ENCODE data around the gene CDKL5.

DNA sequence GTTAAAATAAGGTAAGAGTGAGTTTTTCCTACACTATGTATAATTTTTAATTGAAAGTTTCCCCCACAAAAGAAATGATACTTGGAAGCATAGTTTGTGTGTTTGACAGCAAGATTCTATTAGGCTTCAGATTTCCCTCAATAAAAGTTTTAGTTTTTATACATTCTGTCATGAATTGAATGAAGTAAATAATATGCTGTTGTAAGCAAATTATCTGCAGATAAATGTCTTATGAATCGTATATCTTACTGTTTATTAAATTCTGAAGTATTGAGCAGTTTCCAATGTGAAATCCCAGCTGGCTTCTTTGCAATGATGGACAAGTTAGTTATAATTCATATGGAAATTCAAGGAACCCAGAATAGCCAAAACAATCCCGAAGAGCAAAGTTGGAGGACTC, 213.0 kb downstream of the CDKL5 start:
- TF ChIP-seq, protein P1, sequence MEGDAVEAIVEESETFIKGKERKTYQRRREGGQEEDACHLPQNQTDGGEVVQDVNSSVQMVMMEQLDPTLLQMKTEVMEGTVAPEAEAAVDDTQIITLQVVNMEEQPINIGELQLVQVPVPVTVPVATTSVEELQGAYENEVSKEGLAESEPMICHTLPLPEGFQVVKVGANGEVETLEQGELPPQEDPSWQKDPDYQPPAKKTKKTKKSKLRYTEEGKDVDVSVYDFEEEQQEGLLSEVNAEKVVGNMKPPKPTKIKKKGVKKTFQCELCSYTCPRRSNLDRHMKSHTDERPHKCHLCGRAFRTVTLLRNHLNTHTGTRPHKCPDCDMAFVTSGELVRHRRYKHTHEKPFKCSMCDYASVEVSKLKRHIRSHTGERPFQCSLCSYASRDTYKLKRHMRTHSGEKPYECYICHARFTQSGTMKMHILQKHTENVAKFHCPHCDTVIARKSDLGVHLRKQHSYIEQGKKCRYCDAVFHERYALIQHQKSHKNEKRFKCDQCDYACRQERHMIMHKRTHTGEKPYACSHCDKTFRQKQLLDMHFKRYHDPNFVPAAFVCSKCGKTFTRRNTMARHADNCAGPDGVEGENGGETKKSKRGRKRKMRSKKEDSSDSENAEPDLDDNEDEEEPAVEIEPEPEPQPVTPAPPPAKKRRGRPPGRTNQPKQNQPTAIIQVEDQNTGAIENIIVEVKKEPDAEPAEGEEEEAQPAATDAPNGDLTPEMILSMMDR (IDR thresholded peaks at IDR 0.05; ENCODE audit: insufficient read depth, low read length): no peak
- TF ChIP-seq, protein P2, sequence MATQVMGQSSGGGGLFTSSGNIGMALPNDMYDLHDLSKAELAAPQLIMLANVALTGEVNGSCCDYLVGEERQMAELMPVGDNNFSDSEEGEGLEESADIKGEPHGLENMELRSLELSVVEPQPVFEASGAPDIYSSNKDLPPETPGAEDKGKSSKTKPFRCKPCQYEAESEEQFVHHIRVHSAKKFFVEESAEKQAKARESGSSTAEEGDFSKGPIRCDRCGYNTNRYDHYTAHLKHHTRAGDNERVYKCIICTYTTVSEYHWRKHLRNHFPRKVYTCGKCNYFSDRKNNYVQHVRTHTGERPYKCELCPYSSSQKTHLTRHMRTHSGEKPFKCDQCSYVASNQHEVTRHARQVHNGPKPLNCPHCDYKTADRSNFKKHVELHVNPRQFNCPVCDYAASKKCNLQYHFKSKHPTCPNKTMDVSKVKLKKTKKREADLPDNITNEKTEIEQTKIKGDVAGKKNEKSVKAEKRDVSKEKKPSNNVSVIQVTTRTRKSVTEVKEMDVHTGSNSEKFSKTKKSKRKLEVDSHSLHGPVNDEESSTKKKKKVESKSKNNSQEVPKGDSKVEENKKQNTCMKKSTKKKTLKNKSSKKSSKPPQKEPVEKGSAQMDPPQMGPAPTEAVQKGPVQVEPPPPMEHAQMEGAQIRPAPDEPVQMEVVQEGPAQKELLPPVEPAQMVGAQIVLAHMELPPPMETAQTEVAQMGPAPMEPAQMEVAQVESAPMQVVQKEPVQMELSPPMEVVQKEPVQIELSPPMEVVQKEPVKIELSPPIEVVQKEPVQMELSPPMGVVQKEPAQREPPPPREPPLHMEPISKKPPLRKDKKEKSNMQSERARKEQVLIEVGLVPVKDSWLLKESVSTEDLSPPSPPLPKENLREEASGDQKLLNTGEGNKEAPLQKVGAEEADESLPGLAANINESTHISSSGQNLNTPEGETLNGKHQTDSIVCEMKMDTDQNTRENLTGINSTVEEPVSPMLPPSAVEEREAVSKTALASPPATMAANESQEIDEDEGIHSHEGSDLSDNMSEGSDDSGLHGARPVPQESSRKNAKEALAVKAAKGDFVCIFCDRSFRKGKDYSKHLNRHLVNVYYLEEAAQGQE (IDR thresholded peaks at IDR 0.05; ENCODE audit: insufficient replicate concordance, low read depth): no peak
- TF ChIP-seq POLR2AphosphoS5 (IDR thresholded peaks at IDR 0.05; ENCODE audit: low read depth) (no peak), GABPA (IDR thresholded peaks at IDR 0.05; ENCODE audit: low read depth) (no peak)
